ENCODE data around the gene SHISA2.

The SHISA2 gene

GRCh38 chr13:26022538-26023292 lies 29.1 kb downstream of the SHISA2 start (continued):
- TF ChIP-seq ZBTB6 (tag by site-specific recombination; IDR thresholded peaks at IDR 0.05) (no peak), ZNF223 (tag by site-specific recombination; IDR thresholded peaks at IDR 0.05) (no peak), ZSCAN16 (tag by site-specific recombination; IDR thresholded peaks at IDR 0.05) (no peak), ZNF10 (tag by site-specific recombination; IDR thresholded peaks at IDR 0.05) (no peak), ZNF571 (tag by site-specific recombination; IDR thresholded peaks at IDR 0.05) (no peak), ELK4 (IDR thresholded peaks at IDR 0.05; ENCODE audit: borderline replicate concordance, low read depth, low read length) (no peak), HOXD13 (CRISPR knock-in tag; IDR thresholded peaks at IDR 0.05; ENCODE audit: borderline replicate concordance) (no peak), ZNF114 (tag by site-specific recombination; IDR thresholded peaks at IDR 0.05) (no peak), ZNF585B (tag by site-specific recombination; IDR thresholded peaks at IDR 0.05) (no peak), BCL11B (tag by site-specific recombination; IDR thresholded peaks at IDR 0.05; ENCODE audit: low read depth) (no peak), ZNF692 (tag by site-specific recombination; IDR thresholded peaks at IDR 0.05) (no peak), MEIS1 (CRISPR knock-in tag; IDR thresholded peaks at IDR 0.05; ENCODE audit: borderline replicate concordance) (no peak), ZNF169 (tag by site-specific recombination; IDR thresholded peaks at IDR 0.05) (no peak), ZNF629 (tag by site-specific recombination; IDR thresholded peaks at IDR 0.05) (peak; percentile 71), ZSCAN23 (tag by site-specific recombination; IDR thresholded peaks at IDR 0.05) (no peak), ZNF580 (tag by site-specific recombination; IDR thresholded peaks at IDR 0.05) (no peak), ZNF791 (tag by site-specific recombination; IDR thresholded peaks at IDR 0.05) (no peak), BCL6B (tag by site-specific recombination; IDR thresholded peaks at IDR 0.05) (no peak), ZXDB (tag by site-specific recombination; IDR thresholded peaks at IDR 0.05) (no peak), ZNF280C (tag by site-specific recombination; IDR thresholded peaks at IDR 0.05) (no peak), ZNF660 (tag by site-specific recombination; IDR thresholded peaks at IDR 0.05) (no peak), ZNF18 (tag by site-specific recombination; IDR thresholded peaks at IDR 0.05) (no peak), HOXC10 (CRISPR knock-in tag; IDR thresholded peaks at IDR 0.05) (no peak), ZNF354C (tag by site-specific recombination; IDR thresholded peaks at IDR 0.05; ENCODE audit: borderline replicate concordance, low read depth) (no peak), ZNF621 (tag by site-specific recombination; IDR thresholded peaks at IDR 0.05) (no peak), ZNF645 (tag by site-specific recombination; IDR thresholded peaks at IDR 0.05) (no peak), ZNF513 (tag by site-specific recombination; IDR thresholded peaks at IDR 0.05) (no peak), ZNF48 (tag by site-specific recombination; IDR thresholded peaks at IDR 0.05) (no peak), ZNF292 (tag by site-specific recombination; IDR thresholded peaks at IDR 0.05; ENCODE audit: borderline replicate concordance, low read depth) (no peak)

All from HEK293 (cell line).